Lower lobe of right lung (tissue), 2 donors: ENCODE measurements around the gene GARS1. TPM values are rescaled to one million over a fixed set of nuclear protein-coding genes. Genes with fewer than 3 reads are reported as not detected.

Source experiments
- ATAC-seq, 2 donors: fragments of 200-7000 bp; cut with Tn5 transposase; one replicate each; pipeline ENCODE4 v1.9.1; 2020 to 2022; ENCODE audit warnings: mild to moderate bottlenecking in 2 of 2, moderate library complexity in 2 of 2
- DNase-seq: peaks from one replicate; pipeline ENCODE4 v3.0.0-alpha.2; 2020
- H3K27ac ChIP-seq: fragments of 200-600 bp; one replicate; pipeline ENCODE4 v1.8.0; 2022
- H3K27me3 ChIP-seq: fragments of 200-600 bp; one replicate; pipeline ENCODE4 v1.8.0; 2022; ENCODE audit warnings: low read depth
- H3K36me3 ChIP-seq: fragments of 200-600 bp; one replicate; pipeline ENCODE4 v1.8.0; 2022; ENCODE audit warnings: mild to moderate bottlenecking
- H3K4me1 ChIP-seq: fragments of 200-600 bp; one replicate; pipeline ENCODE4 v1.8.0; 2022
- H3K4me3 ChIP-seq: fragments of 200-600 bp; one replicate; pipeline ENCODE4 v1.8.0; 2022; ENCODE audit warnings: mild to moderate bottlenecking
- H3K9me3 ChIP-seq: fragments of 200-600 bp; one replicate; pipeline ENCODE4 v1.8.0; 2022
- intact Hi-C: fragments of 100-400 bp; cut with DNase I; formaldehyde crosslinking; loops from one replicate; pipeline ENCODE4 v1.11.0; 2022
- total RNA-seq: library from RNA; stranded (reverse); fragmentation: NEBNext Ultra II Directional; extraction: Animal tissue kit (Norgen Biotek cat#: 25700); gene quantifications from one replicate; pipeline ENCODE4 v1.2.1, GENCODE V29; 2021
- TF ChIP-seq, protein P1 (sequence below): fragments of 200-600 bp; IDR thresholded peaks from one replicate; pipeline ENCODE4 v1.8.0; 2022; ENCODE audit warnings: antibody characterized with exemption, mild to moderate bottlenecking
- donor health status: DM: no; HTN: yes; CAD: no; lungs with severe emphysema.

Gene GARS1
- total RNA-seq, 1 donor from 2014 or later, result 67.7 TPM

DNA sequence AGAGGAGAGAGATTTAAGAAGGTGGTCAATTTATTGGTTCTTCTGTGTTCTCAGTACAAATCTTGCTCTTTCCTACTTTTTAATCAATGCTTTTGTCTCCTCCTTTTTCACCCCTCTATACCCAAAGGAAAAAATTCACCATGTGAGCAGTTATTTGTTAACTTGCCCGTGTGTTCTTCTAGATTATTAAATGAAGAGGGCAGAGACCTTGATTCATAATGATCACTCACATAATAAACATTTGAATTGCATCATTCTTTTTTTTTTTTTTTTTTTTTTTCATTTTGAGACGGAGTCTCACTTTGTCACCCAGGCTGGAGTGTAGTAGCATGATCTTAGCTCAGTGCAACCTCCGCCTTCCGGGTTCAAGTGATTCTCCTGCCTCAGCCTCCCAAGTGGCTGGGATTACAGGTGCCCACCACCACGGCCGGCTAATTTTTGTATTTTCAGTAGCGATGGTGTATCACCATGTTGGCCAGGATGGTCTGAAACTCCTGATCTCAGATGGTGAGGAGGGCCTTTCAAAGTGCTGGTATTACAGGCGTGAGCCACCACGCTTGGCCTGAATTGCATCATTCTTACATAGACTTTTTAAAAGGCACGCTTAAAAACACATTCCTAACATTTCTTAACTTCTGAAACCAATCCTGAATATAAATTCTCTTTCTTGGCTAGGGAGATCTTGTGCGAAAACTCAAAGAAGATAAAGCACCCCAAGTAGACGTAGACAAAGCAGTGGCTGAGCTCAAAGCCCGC, 3.6 kb downstream of the GARS1 start:
- Histone ChIP-seq H3K36me3 (peaks cover 50% of the 10 kb centered on the region), H3K4me1 (peaks cover 24% of the 10 kb centered on the region)
- no peak for ATAC-seq

DNA sequence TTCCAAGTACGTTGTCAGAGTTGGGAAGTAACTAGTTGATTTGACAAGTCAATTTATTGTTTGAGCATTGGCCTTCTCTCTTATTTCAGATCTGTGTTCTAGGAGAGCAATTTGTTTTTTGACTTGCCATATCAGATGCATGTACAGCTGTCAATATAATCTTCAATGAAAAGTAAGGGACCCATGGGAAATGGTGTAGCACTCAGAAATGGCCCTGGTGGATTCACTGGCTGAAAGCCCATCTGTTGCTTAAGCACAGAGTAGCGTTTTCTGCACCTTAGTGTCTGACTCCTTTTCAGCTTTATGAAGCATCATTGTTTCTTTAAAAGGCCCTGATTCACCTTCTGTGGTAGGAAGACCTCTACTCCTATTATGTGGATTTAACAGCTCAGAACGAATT, 10.2 kb downstream of the GARS1 start:
- no peak for ATAC-seq
- Histone ChIP-seq H3K36me3 (peaks cover 98% of the 10 kb centered on the region), H3K9me3 (no peaks in the 10 kb centered on the region), H3K4me3 (no peak overlapping the region), H3K27ac (no peak overlapping the region), H3K4me1 (no peaks in the 10 kb centered on the region), H3K27me3 (no peaks in the 10 kb centered on the region)
- TF ChIP-seq, protein P1, sequence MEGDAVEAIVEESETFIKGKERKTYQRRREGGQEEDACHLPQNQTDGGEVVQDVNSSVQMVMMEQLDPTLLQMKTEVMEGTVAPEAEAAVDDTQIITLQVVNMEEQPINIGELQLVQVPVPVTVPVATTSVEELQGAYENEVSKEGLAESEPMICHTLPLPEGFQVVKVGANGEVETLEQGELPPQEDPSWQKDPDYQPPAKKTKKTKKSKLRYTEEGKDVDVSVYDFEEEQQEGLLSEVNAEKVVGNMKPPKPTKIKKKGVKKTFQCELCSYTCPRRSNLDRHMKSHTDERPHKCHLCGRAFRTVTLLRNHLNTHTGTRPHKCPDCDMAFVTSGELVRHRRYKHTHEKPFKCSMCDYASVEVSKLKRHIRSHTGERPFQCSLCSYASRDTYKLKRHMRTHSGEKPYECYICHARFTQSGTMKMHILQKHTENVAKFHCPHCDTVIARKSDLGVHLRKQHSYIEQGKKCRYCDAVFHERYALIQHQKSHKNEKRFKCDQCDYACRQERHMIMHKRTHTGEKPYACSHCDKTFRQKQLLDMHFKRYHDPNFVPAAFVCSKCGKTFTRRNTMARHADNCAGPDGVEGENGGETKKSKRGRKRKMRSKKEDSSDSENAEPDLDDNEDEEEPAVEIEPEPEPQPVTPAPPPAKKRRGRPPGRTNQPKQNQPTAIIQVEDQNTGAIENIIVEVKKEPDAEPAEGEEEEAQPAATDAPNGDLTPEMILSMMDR, result no peak
- no peak for DNase-seq
- intact Hi-C loops, result no loop called here

More for the DNA sequence above, 3.6 kb downstream of the GARS1 start:
- Histone ChIP-seq H3K4me3 (no peak overlapping the region), H3K27me3 (no peaks in the 10 kb centered on the region), H3K27ac (no peak overlapping the region), H3K9me3 (no peaks in the 10 kb centered on the region)
- TF ChIP-seq, protein P1, result no peak
- no peak for DNase-seq
- intact Hi-C loops, result no loop called here

- H3K27me3 ChIP-seq, result no peaks in the 10 kb centered on the region
- TF ChIP-seq, protein P1, result no peak
- no peaks in the 10 kb centered on the region for H3K9me3 ChIP-seq
- H3K27ac ChIP-seq, result no peak overlapping the region
- peaks cover 98% of the 10 kb centered on the region for H3K36me3 ChIP-seq
- no peak for ATAC-seq
- H3K4me3 ChIP-seq, result no peak overlapping the region
- no peaks in the 10 kb centered on the region for H3K4me1 ChIP-seq
- intact Hi-C loops, result no loop called here
- DNase-seq, result no peak
Measured at GRCh38 chr7:30605832-30606231, 11.2 kb downstream of the GARS1 start.

DNA sequence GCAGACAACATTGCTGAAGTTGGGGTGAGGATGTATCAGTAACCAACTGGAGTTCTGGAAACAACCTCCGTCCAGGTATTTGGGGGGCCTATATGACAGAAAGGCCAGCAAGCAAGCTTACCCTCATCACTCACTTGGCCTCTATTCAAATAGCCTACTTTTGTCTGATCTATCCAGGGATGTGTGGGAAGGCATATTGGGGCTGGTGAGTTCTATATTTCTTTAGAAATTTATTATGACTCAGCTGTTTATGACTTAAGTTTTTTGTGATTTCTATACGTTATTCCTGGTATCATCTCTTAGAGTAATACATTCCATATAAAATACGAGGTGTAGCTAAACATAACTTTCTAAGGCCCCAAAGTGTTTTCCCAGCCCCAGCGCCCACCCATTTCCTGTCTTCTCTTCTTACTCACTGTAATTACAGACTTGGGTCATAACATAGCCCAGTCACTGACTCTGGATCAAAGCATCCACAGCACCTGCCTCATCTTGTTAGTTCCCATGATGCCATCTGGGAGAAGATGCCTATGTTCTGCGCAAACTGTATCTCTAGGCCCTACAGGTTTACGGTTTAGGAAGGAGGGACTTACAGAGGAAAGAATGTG, 18.1 kb downstream of the GARS1 start:
- no peaks in the 10 kb centered on the region for H3K27me3 ChIP-seq
- TF ChIP-seq, protein P1, result no peak
- peaks cover 99% of the 10 kb centered on the region for H3K36me3 ChIP-seq
- no peaks in the 10 kb centered on the region for H3K9me3 ChIP-seq
- no peak for DNase-seq
- no peak overlapping the region for H3K27ac ChIP-seq
- H3K4me1 ChIP-seq, result no peaks in the 10 kb centered on the region
- H3K4me3 ChIP-seq, result no peak overlapping the region
- intact Hi-C loops, result no loop called here
- ATAC-seq, result no peak

DNA sequence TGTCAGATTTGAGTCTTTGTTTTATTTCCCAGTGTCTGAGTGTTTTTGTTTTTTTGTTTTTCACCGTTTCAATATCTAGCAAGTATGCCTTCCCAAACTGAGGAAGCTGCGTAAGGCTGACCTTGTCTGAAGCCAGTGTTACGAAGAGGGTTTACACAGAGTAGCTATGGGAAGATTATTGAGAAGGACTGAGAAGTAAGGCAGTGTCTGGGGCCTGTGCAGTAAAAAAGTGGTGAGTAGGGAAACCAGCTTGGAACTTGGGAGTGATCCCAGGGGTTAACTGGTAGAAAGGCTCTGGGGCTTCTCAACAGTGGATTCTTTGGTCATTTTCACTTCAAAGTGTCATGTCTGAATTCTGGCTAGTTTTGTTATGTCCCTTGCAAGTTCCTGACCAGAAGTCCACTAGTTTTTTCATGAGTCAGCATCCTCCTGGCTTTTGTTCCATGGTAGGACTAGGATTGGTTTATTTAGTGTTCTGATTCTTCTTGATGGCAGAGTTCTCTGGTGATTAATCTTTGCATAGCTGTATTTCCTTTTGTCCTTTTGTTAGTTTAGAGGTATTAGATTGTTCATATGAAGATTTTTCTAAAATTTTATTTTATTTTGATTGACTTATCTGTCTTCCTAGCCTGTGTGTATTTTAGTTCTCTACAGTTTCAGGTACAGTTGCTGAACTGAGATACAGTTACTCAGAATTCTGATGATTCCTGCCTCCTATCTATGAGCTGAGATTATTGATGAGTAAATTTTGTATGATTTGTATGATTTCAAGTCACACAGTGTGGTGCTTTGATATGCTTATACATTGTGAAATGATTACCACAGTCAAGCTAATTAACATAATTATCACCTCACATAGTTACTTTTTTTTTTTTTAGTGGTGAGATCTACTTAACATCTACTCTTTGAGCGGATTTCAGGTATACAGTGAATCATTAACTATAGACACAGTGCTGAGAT, 19.0 kb downstream of the GARS1 start:
- Histone ChIP-seq H3K27ac (no peak overlapping the region), H3K27me3 (no peaks in the 10 kb centered on the region), H3K4me1 (no peaks in the 10 kb centered on the region), H3K9me3 (no peaks in the 10 kb centered on the region), H3K4me3 (no peak overlapping the region), H3K36me3 (peaks cover 99% of the 10 kb centered on the region)
- intact Hi-C loops, result no loop called here
- TF ChIP-seq, protein P1, result no peak
- ATAC-seq (no peak), DNase-seq (no peak)
